Hippocampal formation (tissue), 2 donors: ENCODE measurements around the gene SLC6A3.

ENCODE experiments used
- DNase-seq, 2 donors: peaks; one replicate each; lab custom pipeline; 2025; lab: John Stamatoyannopoulos, UW

SLC6A3 gene

GRCh38 chr5:1420211-1421195 lies 24.7 kb downstream of the SLC6A3 start:
- DNase-seq, result no peak

GRCh38 chr5:1419476-1420210 lies 25.6 kb downstream of the SLC6A3 start:
- no peak for DNase-seq

- no peak for DNase-seq
Measured at GRCh38 chr5:1418921-1419280, 26.3 kb downstream of the SLC6A3 start.

DNA sequence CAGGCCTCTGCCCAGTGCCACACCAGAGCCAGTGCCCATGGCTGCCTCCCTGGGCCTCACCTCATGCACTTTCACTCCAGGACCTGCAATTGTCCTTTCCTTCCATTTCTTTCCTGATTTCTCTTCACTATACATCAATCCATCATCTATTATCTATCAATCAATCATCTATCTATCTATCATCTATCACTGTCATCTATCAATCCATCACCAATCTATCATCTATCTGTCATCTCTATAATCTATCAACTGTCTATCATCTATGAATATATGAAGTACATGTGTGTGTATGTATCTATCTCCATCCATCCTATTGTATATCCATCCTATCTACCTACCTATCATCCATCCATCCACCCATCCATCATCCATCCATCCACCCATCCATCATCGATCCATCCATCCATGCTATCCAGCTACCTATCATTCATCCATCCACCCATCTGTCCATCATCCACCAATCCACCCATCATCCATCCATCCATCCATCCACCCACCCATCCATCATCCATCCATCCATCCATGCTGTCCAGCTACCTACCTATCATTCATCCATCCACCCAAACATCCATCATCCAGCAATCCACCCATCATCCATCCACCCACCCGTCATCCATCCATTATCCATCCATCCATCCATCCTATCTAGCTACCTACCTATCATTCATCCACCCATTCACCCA lies 26.9 kb downstream of the SLC6A3 start:
- no peak for DNase-seq

DNA sequence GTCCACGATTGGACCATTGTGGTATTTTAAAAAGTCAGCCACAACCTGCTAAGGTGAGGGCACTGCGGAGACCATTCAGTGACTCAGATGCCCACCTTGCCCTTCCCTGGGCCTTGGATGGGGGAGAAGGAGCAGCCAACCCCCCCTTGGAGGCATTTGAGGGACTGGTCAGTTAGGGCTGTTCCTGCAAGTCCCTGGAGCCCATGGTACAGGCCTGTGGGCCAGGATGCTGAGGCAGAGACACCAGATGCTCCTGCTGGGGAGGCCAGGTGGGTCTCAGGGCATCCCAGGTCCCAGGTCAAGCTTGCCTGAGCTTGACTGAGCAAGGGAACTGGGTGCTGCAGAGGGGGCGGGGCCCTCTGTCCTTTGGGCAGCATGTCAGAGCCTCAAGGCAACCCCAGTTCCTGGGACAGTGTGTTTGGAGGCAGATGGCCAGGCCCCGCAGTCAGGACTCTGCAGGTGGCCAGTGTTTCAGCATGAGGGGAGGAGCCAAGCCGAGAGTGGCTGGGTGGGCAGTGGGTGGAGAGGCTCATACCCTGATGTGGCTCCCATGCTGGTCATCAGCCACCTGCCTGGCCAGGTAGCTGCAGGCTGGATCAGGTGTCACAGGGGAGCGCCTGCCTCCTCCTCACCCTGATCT lies 27.5 kb downstream of the SLC6A3 start:
- DNase-seq, result no peak

DNA sequence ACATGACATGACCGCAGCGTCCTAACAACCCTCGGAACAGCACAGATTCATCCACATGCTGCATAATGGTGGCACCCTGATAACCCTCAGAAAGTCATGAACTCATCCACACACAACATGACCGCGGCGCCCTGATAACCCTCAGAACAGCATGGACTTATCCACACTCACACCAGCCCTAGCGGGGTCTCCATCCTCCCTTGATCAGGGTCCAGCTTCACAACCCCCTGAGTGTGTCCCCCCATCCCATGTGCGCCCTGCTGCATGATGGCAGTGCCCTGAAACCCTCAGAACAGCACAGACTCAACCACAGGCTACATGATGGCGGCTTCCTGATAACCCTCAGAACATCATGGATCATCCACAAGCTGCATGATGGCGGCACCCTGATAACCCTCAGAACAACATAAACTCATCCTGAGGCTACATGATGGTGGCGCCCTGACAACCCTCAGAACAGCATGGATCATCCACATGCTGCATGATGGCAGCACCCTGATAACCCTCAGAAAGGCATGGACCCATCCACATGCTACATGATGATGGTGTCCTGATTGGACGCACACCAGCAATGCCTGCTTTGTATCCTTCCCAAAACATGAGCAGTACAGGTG lies 28.3 kb downstream of the SLC6A3 start:
- DNase-seq, result no peak

DNA sequence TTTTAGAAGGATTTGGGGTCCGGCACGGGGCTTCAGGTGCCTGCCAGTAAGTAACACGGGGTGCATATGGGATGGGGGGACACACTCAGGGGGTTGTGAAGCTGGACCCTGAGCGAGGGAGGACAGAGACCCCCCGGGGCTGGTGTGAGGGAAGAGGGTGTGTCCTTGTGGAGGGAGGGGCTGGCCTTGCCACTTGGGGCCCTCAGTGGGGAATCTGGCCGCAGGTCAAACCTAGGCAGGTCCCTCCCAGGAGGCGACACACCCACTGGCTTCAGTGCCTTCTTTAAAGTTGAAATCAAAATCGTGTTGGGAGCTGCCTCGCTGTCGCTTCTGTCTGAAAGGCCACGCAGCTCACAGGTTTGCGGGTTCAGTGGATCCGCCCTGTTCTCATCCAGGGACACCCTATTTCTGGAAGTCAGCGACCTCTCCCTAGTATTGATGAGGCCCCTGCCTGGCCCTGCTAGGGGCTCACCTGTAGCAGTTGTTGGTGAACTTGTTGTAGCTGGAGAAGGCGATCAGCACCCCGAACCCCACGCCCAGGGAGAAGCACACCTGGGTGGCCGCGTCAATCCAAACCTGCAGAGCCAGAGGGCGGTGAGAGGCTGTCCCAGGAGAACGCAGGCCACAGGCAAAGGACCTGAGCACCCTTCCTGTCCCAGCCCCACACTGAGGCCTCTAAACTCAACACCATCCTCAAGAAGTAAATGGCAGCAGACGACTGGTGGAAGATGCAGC lies 29.4 kb downstream of the SLC6A3 start:
- no peak for DNase-seq

DNA sequence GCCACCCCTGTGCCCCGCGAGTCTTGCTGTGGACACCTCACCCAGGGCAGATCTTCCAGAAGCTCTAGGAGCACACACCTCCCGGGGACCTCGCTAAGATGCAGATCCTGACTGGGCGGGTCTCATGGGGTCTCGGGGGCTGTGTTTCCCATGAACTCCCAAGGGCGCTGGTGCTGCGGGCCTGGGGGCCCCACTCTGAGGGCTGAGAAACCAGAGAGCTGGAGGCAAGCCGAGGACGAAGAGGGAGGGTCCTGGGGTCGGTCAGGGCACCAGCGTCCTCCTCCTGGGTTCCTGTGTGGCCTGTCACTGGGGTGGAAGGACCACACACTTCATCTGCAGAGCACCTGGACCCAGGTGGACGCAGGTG lies 30.2 kb downstream of the SLC6A3 start:
- no peak for DNase-seq

DNA sequence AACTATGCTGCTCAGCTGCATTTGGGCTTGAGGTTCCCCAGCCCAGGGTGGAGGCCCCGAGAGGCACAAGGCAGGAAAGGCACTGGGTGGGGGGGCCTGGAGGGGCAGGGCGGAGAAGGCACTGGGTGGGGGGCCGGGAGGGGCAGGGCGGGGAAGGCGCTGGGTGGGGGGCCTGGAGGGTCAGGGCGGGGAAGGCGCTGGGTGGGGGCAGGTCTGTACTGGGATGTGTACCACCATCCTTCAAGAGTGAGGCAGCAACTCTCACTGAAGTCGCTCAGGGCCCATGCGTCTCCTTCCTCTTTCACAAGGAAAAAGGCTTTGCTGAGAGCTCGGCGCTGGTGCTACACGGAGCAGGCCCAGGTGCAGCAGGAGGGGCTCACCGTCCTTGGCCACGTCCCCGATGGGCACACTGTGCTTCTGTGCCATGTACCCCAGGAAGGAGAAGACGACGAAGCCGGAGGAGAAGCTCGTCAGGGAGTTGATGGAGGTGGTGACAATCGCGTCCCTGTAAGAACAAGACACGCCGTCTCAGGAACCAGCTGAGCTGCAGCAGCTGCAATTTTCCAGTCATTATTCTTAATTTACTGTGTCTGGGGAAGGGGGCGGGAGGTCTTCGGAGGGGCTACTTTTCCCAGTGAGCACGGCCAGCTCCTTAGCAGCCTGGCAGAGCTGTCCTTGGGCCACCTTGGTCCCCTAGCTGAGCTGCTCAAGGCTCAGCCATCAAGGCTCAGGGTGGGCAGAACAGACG lies 30.8 kb downstream of the SLC6A3 start:
- no peak for DNase-seq

- no peak for DNase-seq
Measured at GRCh38 chr5:1413611-1414241, 31.5 kb downstream of the SLC6A3 start.

- no peak for DNase-seq
Measured at GRCh38 chr5:1413211-1413610, 32.0 kb downstream of the SLC6A3 start.

GRCh38 chr5:1412621-1413020 lies 32.6 kb downstream of the SLC6A3 start:
- DNase-seq, result no peak

DNA sequence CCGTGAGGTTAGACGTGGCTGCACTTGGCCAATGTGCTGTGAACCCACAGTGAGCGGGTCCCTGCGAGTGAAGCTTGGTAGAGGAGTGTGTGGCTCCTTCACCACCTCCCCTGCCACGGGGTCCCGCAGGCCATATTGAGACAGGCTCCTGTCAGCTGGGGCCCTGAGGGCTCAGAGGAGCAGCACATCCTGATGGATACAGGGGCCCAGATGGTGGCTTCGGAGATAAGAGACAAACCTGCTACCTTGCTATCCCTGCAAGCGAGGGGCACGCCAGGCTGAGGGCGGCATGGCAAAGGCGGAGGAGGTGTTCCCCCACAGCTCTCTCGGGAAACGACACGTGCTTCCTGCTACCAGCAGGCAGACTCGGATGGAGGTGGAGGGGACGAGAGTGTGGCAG lies 33.1 kb downstream of the SLC6A3 start:
- DNase-seq, result no peak

DNA sequence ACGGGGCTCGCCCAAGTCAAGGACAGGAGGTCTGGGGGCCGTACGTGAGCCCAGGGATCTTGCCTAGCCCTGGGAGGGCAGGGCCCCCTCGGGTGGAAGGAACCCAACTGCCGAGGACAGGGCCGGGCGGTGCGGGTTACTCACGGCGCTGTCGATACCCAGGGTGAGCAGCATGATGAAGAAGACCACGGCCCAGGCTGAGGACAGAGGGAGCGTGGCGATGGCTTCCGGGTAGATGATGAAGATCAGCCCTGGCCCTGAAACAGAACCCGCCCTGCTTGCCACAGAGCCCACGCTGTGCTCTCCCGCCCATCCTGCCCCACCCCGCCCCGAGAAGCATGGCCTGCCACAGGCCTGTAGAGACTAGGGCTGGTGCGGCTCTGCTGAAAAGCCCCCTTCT lies 34.1 kb downstream of the SLC6A3 start:
- no peak for DNase-seq

GRCh38 chr5:1410156-1411014 lies 34.9 kb downstream of the SLC6A3 start:
- DNase-seq, result no peak

GRCh38 chr5:1409381-1410110 lies 35.7 kb downstream of the SLC6A3 start:
- no peak for DNase-seq

DNA sequence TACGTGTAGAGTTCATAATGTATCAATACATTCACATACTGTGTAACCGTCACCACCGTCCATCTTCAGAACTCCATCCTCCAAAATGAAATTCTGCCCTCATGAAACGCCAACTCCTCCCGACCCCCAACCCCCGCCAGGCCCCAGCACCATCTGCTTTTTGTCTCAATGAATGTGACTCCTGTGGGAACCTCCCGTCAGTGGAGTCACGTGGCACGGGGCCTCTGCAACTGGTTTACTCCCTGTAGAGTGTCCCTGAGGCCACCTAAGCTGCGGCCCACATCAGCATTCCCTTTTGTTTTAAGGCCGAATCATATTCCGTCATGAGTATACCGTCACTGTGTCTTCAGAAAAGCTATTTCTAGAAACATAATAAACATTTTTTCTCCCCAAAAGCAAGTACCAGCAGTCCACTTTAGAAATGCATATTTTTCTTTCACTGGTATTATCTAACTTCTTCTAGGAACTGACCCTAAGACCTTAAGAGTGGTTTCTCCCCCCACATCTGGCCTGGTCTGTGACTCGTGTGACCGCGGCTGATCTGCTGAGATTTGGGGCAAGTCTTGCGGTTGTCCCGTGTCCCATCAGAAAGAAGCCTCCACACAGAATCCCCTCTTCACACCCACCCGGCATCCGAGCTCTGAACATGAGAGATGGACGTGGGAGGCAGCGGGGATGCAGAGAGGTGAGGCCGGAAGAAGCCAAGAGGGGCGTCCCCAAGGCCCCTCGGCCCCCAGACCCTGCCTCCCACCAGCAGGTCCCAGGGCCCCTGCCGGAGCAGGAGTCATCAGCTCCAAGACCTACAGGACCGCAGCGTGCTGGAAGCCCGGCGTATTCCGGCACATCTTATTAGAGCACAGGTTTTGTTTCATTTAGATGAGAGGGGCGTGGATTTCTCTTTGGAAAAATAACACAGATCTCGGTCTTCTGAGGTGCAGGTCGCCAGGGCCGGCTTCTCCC lies 38.3 kb downstream of the SLC6A3 start:
- no peak for DNase-seq
